ENCODE results near the gene RPS21.

Gene RPS21

DNA sequence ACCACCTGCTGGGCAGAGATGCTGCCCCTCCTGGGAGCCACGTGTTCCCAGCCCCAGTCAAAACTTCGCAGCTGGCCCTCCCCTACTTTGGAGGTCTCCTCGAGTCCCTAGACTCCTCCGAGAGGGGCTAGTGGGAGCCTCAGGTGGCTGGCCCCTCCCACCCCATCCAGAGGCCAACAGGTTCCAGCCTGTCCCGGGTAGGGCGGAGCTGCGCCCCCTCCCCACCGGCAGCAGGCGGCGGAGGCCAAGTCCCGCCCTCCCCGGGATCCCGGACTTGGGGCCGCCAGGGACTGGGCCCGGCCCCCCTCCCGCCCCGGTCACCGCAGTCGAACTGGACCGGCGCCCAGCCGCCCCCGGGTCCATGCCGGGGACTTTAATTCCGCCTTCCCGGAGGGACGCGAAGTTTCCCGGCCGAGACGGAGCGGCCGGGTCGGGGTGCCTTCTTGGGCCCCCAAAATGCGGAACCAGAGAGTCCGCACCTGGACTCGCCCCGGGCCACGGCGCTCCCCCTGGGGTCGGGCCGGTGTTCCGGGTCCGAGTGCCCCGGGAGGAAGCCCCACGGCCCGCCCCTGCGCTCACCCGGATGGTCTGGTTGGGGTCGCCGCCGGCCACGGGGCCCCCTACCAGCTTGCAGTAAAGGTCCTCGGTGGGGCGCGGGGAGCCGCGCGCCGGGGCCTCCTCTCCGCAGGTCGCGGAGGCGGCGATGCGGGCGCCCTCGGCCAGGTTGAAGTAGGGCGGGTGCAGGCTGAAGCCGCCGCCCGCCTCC, 20.4 kb upstream of the RPS21 start:
- no peak for DNase-seq

DNA sequence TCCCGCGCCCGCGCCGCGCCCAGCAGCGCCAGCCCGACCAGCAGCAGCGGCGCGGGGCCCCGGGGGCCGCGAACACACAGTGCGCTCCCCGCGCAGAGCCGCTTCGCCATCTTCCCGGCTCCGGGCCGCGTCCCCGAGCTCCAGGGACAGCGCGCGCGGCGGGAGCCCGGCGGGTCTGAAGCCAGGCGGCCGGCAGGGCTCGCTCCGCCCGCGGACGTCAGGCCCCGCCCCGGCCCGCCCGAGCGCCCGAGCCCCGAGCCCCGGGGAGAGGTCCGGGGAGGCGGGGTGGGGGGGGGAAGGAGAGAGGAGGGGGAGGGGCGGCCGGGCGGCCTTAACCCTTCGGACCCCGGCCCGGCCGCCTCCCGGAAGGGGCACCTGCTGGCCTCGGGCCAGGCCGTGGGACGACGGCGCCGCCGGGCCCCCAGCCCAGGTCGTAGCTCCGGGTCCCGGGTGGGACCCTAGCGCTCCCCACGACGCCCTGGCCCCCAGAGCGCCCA, 19.7 kb upstream of the RPS21 start, which contains the start of gene LAMA5:
LAMA5 (minus strand) TSS at position 177 of the 497 bp plus-strand sequence; CDS start at position 110, 67 bp downstream.
- peaks cover 16% of the 10 kb centered on the region for H3K4me1 ChIP-seq (ENCODE audit: control insufficient read depth, insufficient read depth, low read length, poor library complexity, severe bottlenecking)
- DNase-seq: no peak
- H3K27me3 ChIP-seq (replicated peaks; ENCODE audit: control insufficient read depth, insufficient read depth, low read length, poor library complexity, severe bottlenecking): peaks cover 43% of the 10 kb centered on the region
- no peak within 1 kb of the TSS for H3K27ac ChIP-seq (ENCODE audit: insufficient read depth, low read length, poor library complexity, severe bottlenecking)
- peak within 1 kb of the TSS; percentile 53 for H3K4me3 ChIP-seq (ENCODE audit: insufficient read depth, low read depth, low read length, poor library complexity, severe bottlenecking)
- no peaks in the 10 kb centered on the region for H3K9me3 ChIP-seq (ENCODE audit: control insufficient read depth, low read length)
- no peaks in the 10 kb centered on the region for H3K36me3 ChIP-seq (ENCODE audit: control insufficient read depth, insufficient read depth, low read length)

More for the DNA sequence above, 20.4 kb upstream of the RPS21 start:
- Histone ChIP-seq H3K27me3 (replicated peaks; ENCODE audit: control insufficient read depth, insufficient read depth, low read length, poor library complexity, severe bottlenecking) (peaks cover 43% of the 10 kb centered on the region), H3K27ac (ENCODE audit: insufficient read depth, low read length, poor library complexity, severe bottlenecking) (no peak overlapping the region), H3K4me1 (ENCODE audit: control insufficient read depth, insufficient read depth, low read length, poor library complexity, severe bottlenecking) (peaks cover 16% of the 10 kb centered on the region), H3K36me3 (ENCODE audit: control insufficient read depth, insufficient read depth, low read length) (no peaks in the 10 kb centered on the region), H3K4me3 (ENCODE audit: insufficient read depth, low read depth, low read length, poor library complexity, severe bottlenecking) (peak overlapping the region; percentile 53), H3K9me3 (ENCODE audit: control insufficient read depth, low read length) (no peaks in the 10 kb centered on the region)

DNA sequence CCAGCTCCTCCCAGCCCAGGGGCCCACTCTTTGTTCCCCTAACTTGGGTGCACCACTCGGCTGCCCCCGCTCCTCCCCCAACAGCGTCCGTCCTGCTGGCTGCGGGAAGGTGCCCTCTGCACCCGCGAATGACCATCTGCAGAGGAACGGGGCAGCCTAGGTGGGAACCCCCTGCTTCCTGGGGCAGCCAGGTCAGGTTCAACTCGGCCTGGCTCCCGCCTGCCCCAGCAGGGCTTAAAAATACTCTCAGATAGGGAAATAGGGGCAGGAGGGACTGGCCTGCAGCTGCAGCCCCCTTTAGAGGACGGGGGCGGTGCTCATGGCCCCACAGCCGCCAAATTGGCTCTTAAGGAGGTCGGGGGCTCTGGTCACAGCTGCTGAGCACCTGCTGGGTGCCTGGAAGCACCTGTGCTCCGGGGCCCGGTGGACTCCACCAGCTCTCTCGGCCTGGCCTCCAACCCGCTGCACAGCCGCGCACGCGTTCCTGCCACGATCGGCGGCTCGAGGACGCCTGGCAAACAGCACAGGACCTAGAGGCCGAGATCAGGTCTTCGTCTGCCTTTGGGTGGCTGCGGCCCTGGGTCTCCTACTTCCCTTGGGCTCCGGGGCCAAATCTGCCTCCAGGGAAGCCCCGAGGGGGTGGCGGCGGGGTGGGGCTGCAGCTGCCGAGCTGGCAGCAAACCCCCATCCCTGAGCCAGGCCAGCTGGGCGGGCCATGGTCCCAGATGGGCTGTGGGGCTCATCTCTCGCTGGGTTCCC, 19.1 kb upstream of the RPS21 start:
- no peak overlapping the region for H3K27ac ChIP-seq (ENCODE audit: insufficient read depth, low read length, poor library complexity, severe bottlenecking)
- peak overlapping the region; percentile 53 for H3K4me3 ChIP-seq (ENCODE audit: insufficient read depth, low read depth, low read length, poor library complexity, severe bottlenecking)
- H3K4me1 ChIP-seq (ENCODE audit: control insufficient read depth, insufficient read depth, low read length, poor library complexity, severe bottlenecking): peaks cover 16% of the 10 kb centered on the region
- DNase-seq: no peak
- no peaks in the 10 kb centered on the region for H3K36me3 ChIP-seq (ENCODE audit: control insufficient read depth, insufficient read depth, low read length)
- H3K9me3 ChIP-seq (ENCODE audit: control insufficient read depth, low read length): no peaks in the 10 kb centered on the region
- peaks cover 43% of the 10 kb centered on the region for H3K27me3 ChIP-seq (replicated peaks; ENCODE audit: control insufficient read depth, insufficient read depth, low read length, poor library complexity, severe bottlenecking)

DNA sequence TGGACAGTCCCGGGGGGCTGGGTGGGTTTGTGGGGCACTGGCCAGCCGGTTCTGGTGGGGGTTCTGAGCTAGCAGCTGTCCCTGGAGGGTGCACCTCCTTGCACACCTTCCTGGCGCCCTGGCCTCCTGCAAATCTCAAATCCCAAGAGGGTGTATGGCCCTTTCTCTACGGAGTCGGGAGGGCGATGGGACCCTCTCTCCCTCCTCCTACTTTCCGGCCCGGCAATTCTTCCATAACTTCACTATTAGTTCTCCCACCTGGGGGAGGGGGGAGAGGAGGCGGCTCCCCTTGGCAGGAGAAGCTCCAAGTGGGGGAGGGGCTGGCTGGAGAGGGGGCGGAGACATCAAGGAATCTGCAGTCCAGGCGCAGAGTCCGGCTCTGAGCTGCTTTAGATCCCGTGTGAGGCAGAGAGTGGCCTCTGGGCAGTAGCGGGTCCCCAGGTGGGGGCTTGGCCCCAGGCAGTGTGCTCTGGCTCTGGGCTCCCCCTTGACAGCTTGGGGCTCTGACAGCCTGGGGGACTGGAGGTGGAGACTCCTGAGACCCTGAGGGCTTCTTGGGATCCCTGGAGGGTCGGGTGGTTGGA, 18.4 kb upstream of the RPS21 start:
- no peak overlapping the region for H3K27ac ChIP-seq (ENCODE audit: insufficient read depth, low read length, poor library complexity, severe bottlenecking)
- H3K4me1 ChIP-seq (ENCODE audit: control insufficient read depth, insufficient read depth, low read length, poor library complexity, severe bottlenecking): peaks cover 16% of the 10 kb centered on the region
- DNase-seq: no peak
- H3K36me3 ChIP-seq (ENCODE audit: control insufficient read depth, insufficient read depth, low read length): no peaks in the 10 kb centered on the region
- no peaks in the 10 kb centered on the region for H3K9me3 ChIP-seq (ENCODE audit: control insufficient read depth, low read length)
- peaks cover 43% of the 10 kb centered on the region for H3K27me3 ChIP-seq (replicated peaks; ENCODE audit: control insufficient read depth, insufficient read depth, low read length, poor library complexity, severe bottlenecking)
- no peak overlapping the region for H3K4me3 ChIP-seq (ENCODE audit: insufficient read depth, low read depth, low read length, poor library complexity, severe bottlenecking)

DNA sequence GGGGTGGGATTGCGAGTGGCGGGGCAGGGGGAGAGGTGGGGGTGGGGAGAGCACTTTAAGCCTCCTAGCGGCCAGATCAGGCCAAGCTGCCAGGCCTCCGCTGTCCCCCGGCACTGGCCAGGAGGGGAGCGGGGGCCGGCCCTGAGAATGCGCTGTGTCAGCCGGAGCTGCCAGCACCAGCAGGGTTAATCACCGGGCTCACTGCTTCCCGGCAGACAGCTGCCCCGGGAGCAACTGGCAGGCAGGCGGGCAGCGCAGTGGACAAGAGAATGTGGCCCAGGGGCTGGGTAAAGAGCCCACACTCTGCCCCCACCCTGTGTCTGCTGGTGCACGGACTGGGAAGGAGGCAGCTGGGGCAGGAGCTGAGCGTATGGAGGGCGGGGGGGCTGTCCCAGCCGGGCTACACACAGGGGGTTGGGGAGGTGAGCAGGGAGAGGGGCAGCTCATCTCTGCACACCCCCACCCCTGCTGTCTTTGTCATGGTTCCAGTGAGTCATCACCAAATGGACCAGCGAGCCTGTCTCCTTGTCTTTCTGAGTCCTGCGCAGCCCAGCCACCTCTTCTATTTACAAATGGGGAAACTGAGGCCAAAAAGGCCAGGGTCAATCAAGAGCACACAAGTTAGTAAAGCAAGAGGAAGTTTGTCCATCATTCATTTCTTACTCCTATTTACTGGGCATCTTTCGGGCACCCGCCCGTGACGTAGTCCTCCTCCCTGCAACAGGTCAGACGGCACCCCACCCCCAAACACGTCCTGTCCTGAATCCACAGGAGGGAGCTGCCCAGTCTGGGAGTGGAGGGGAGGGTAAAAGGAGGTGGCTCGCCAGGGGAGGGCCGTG, 17.7 kb upstream of the RPS21 start:
- Histone ChIP-seq H3K27me3 (replicated peaks; ENCODE audit: control insufficient read depth, insufficient read depth, low read length, poor library complexity, severe bottlenecking) (peaks cover 43% of the 10 kb centered on the region), H3K9me3 (ENCODE audit: control insufficient read depth, low read length) (no peaks in the 10 kb centered on the region), H3K36me3 (ENCODE audit: control insufficient read depth, insufficient read depth, low read length) (no peaks in the 10 kb centered on the region), H3K4me1 (ENCODE audit: control insufficient read depth, insufficient read depth, low read length, poor library complexity, severe bottlenecking) (peaks cover 16% of the 10 kb centered on the region), H3K27ac (ENCODE audit: insufficient read depth, low read length, poor library complexity, severe bottlenecking) (no peak overlapping the region), H3K4me3 (ENCODE audit: insufficient read depth, low read depth, low read length, poor library complexity, severe bottlenecking) (no peak overlapping the region)
- DNase-seq: no peak

DNA sequence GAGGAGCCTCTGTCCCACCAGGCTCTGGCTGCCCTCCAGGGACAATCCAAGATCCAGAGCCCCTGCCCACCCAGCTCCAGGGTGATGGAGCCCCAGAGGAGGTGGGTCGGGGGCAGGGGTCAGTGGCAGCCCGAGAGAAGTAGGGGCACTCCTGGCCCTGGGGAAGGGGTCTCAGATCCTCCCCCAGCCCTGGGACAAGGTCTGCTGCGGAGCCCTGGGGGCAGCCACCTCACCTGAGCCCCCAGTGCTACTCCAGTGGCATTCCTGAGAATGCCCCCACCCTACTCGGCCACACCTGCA, 17.1 kb upstream of the RPS21 start:
- H3K27ac ChIP-seq (ENCODE audit: insufficient read depth, low read length, poor library complexity, severe bottlenecking): no peak overlapping the region
- peaks cover 16% of the 10 kb centered on the region for H3K4me1 ChIP-seq (ENCODE audit: control insufficient read depth, insufficient read depth, low read length, poor library complexity, severe bottlenecking)
- no peak overlapping the region for H3K4me3 ChIP-seq (ENCODE audit: insufficient read depth, low read depth, low read length, poor library complexity, severe bottlenecking)
- H3K27me3 ChIP-seq (replicated peaks; ENCODE audit: control insufficient read depth, insufficient read depth, low read length, poor library complexity, severe bottlenecking): peaks cover 43% of the 10 kb centered on the region
- no peak for DNase-seq
- no peaks in the 10 kb centered on the region for H3K9me3 ChIP-seq (ENCODE audit: control insufficient read depth, low read length)
- no peaks in the 10 kb centered on the region for H3K36me3 ChIP-seq (ENCODE audit: control insufficient read depth, insufficient read depth, low read length)

DNA sequence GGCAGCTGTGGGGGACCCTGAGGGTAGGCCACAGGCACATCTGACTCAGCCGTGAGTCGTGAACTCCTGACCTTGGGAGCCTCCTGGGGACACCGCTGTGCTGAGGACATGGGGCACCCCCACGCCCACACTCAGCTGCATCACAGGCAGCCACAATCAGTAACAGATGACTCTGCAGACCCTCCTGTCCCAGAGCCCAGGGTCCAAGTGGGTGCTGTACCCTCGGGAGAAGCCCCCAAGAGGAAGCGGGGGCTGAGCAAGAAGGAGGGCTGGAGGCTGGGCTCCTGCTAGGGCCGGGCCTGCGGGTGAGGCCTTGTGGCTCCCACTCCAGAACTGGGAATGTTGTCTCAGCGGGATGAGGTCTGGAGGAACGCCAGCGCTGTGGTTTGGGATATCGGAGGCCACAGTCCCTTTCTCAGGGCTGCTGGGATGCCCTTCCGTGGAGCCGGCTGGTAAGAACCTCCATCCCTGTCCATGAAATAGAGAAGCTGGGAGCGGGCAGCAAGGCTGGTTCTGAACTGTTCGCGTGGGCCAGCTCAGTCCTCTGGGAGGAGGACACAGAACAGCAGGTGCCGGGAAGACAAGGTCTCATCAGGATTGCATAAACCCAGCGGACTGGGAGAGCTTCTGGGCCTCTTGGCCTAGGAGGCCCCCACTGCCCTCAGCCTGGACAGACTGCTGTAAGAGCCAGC, 16.6 kb upstream of the RPS21 start:
- H3K4me3 ChIP-seq (ENCODE audit: insufficient read depth, low read depth, low read length, poor library complexity, severe bottlenecking): no peak overlapping the region
- peaks cover 40% of the 10 kb centered on the region for H3K27me3 ChIP-seq (replicated peaks; ENCODE audit: control insufficient read depth, insufficient read depth, low read length, poor library complexity, severe bottlenecking)
- no peaks in the 10 kb centered on the region for H3K36me3 ChIP-seq (ENCODE audit: control insufficient read depth, insufficient read depth, low read length)
- H3K4me1 ChIP-seq (ENCODE audit: control insufficient read depth, insufficient read depth, low read length, poor library complexity, severe bottlenecking): peaks cover 16% of the 10 kb centered on the region
- no peak overlapping the region for H3K27ac ChIP-seq (ENCODE audit: insufficient read depth, low read length, poor library complexity, severe bottlenecking)
- no peak for DNase-seq
- no peaks in the 10 kb centered on the region for H3K9me3 ChIP-seq (ENCODE audit: control insufficient read depth, low read length)

DNA sequence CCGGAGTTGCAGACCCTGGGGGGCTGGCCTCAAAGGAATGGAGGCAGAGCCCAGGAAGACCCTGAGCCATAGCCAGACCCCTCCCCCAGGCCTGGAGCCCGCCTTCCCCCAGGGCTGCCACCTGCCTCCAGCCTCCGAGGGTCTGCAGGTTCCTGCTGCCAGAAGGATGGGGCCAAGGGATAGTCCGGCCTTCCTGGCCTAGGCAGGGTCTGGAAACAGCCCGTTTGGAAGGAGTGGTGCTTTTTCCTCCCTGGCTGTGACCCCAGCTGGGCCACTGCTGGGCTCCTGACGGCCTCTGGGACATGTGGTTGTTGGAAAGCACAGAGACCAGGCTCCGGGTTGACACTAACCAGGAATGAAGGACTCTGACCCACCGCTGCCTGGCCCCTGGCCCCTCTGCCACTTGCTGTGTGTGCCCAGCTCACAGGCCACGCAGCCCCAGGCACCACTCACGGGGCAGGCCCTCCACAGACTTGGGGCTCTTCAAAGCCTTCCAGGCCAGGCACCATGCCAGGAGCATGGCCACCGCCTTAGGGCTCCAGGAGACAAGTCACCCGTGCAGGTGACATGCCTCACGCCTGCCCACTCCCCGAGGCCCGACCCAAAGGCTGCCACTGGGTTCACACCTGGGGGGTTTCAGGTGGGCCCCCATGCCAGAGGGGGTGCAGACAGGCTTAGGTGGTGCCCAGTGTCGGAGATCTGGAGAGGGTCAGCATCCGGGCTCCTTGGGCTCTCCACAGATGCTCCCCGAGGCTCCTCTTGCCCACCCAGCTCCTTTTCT, 15.9 kb upstream of the RPS21 start:
- Histone ChIP-seq H3K27ac (ENCODE audit: insufficient read depth, low read length, poor library complexity, severe bottlenecking) (no peak overlapping the region), H3K4me3 (ENCODE audit: insufficient read depth, low read depth, low read length, poor library complexity, severe bottlenecking) (no peak overlapping the region), H3K4me1 (ENCODE audit: control insufficient read depth, insufficient read depth, low read length, poor library complexity, severe bottlenecking) (peaks cover 16% of the 10 kb centered on the region), H3K27me3 (replicated peaks; ENCODE audit: control insufficient read depth, insufficient read depth, low read length, poor library complexity, severe bottlenecking) (peaks cover 33% of the 10 kb centered on the region), H3K36me3 (ENCODE audit: control insufficient read depth, insufficient read depth, low read length) (no peaks in the 10 kb centered on the region), H3K9me3 (ENCODE audit: control insufficient read depth, low read length) (no peaks in the 10 kb centered on the region)
- DNase-seq: no peak
